Fibroblast of upper back skin (primary cell): ENCODE data around the gene GYG2.

Source experiments
- DNase-seq: peaks from one replicate; pipeline ENCODE4 v3.0.0-alpha.2; 2013

The GYG2 gene

GRCh38 chrX:2819345-2820135 is 9.2 kb upstream of the GYG2 start:
- peak; percentile 28 for DNase-seq

- DNase-seq, result no peak
Measured at GRCh38 chrX:2820136-2820771, 8.5 kb upstream of the GYG2 start.

- no peak for DNase-seq
Measured at GRCh38 chrX:2823795-2824386, 4.8 kb upstream of the GYG2 start.

- DNase-seq, result no peak
Measured at GRCh38 chrX:2824886-2825285, 3.8 kb upstream of the GYG2 start.

- DNase-seq, result no peak
Measured at GRCh38 chrX:2828959-2829411, 255 bp downstream of the GYG2 start.

GRCh38 chrX:2829469-2830246 is 928 bp downstream of the GYG2 start:
- DNase-seq, result no peak

- DNase-seq, result no peak
Measured at GRCh38 chrX:2831471-2832228, 2.9 kb downstream of the GYG2 start.

GRCh38 chrX:2837961-2838360 is 9.2 kb downstream of the GYG2 start:
- DNase-seq, result no peak

- no peak for DNase-seq
Measured at GRCh38 chrX:2840961-2841360, 12.2 kb downstream of the GYG2 start.

GRCh38 chrX:2841537-2841936 is 12.8 kb downstream of the GYG2 start:
- no peak for DNase-seq

- no peak for DNase-seq
Measured at GRCh38 chrX:2846992-2847391, 18.3 kb downstream of the GYG2 start.

- peak; percentile 83 for DNase-seq
Measured at GRCh38 chrX:2848871-2849301, 20.2 kb downstream of the GYG2 start.

GRCh38 chrX:2854918-2855317 is 26.2 kb downstream of the GYG2 start:
- DNase-seq, result no peak

GRCh38 chrX:2855761-2856160 is 27.0 kb downstream of the GYG2 start:
- DNase-seq, result no peak

GRCh38 chrX:2857566-2857965 is 28.8 kb downstream of the GYG2 start:
- DNase-seq, result no peak

GRCh38 chrX:2859197-2859797 is 30.6 kb downstream of the GYG2 start:
- DNase-seq, result no peak

GRCh38 chrX:2862404-2862803 is 33.7 kb downstream of the GYG2 start:
- no peak for DNase-seq

GRCh38 chrX:2863646-2864045 is 34.9 kb downstream of the GYG2 start:
- DNase-seq, result peak; percentile 68

- no peak for DNase-seq
Measured at GRCh38 chrX:2867206-2867605, 38.5 kb downstream of the GYG2 start.

GRCh38 chrX:2870650-2871049 is 41.9 kb downstream of the GYG2 start:
- no peak for DNase-seq

- no peak for DNase-seq
Measured at GRCh38 chrX:2871831-2872230, 43.1 kb downstream of the GYG2 start.

- DNase-seq, result no peak
Measured at GRCh38 chrX:2872671-2873277, 44.0 kb downstream of the GYG2 start.
